Raji (cell line): ENCODE measurements around the gene ALK.

Experiments
- POLR2A ChIP-seq: IDR thresholded peaks from 2 replicates; pipeline ENCODE4 v1.6.1; 2011; ENCODE audit warnings: low read depth, low read length, control low read depth; ENCODE audit not compliant: insufficient read depth

Gene ALK

DNA sequence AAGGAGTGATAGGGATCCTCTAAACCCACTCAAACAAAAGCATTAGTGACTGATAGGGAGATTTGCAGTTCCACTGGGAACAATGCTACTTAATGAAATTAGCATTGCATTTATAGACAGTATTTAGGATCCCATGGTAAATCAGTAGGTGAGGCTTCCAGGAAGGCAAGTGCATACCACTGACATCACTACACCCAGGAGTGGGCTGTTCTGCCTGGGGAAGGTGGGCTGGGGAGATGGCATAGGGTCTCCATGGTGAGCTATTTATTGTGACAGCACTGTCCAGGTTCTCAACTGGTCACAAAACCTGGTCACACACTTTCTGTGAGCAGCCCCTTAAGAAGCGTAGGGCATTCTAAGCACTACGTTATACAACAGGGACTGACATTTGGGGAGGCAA lies 262.2 kb downstream of the ALK start:
- TF ChIP-seq POLR2A = no peak

DNA sequence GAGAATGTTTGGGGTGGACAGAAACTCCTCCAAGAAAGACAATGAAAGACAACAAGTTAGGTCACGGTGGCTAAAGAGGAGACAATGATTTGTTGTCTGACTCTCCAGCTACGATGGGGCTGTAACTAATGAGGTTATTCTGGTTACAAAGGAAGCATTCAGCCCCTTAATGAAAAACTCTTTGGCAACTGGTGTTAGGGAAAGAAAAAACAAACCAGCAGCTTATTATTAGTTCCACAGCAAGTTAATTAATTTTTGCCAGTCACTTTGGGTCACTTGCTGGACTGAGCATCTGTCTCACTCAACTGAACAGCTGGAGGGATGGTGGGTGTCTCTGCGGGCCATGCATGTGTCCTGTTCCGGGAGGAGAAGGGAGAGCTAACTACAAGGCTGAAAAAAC lies 263.7 kb downstream of the ALK start:
- no peak for TF ChIP-seq POLR2A

DNA sequence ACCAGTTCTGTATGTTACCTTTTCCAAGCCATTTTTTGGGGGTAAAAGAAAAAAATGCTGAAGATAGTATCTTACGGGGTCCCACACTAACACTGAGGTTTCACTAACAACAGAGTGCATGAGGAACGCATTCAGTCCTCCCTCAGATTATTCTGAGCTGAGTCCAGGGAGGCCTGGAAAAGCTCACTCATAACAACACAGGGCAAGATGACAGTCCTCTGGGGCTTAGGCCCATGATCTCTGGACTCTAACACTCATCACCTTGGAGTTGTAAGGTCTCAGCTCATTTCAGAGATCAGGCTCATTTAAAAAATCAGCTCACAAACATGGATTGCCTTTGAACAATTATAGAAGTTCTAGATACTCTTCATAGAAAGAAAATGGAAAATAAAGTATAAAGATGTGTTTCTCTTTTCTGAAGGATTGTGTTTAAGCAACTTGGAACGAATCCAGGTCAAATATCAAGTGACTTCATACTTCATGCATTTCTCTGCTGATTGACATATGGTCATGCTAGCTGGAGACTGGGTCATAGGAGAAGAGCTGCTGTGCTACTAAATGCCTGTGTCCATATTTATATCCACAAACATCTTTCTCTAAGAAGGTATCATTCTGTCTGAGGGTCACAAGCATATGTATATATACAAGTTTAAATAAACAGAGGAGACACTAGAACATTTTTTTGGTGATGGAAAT lies 265.8 kb downstream of the ALK start:
- TF ChIP-seq POLR2A = no peak

DNA sequence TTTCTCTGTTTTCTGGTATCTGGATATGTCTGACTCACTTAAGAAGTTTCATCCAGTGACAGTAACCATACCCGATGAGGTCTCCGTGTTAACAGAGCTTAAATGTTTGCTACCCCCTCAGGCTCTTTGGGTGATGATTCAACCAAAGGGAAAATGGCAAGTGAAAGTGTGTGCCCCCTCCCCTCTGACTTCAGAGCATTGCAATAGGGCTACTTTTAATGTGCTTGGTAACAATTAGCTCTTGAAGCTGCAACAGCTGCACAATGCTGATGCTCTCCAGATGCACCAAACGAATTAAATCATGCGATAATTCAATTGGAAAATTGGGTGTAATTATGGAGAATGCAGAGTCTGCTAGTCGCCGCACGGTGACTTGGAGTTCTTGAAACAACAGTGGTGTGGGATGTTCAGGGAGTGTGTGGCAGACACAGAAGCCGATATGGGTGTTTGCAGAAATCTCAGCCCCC lies 270.7 kb downstream of the ALK start:
- TF ChIP-seq POLR2A = no peak

DNA sequence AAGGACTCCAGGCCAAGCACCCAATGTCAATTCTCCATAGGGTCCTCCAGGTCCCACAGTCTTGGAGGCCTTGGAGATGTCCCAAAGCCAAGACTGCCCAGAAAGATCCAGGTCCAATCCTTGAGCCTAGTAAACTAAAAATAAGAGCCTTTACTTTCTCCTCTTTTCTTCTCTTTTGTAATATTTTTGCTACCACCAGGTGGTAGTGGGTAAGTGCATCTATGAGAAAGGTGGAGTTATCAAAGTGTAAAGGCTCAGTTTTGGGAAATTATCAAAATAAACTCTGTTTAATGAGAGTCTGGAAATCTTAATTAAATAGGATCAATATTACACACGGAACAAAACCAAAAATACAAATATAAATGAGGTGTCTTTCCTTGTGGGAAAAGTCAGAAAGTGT lies 276.4 kb downstream of the ALK start:
- no peak for TF ChIP-seq POLR2A

DNA sequence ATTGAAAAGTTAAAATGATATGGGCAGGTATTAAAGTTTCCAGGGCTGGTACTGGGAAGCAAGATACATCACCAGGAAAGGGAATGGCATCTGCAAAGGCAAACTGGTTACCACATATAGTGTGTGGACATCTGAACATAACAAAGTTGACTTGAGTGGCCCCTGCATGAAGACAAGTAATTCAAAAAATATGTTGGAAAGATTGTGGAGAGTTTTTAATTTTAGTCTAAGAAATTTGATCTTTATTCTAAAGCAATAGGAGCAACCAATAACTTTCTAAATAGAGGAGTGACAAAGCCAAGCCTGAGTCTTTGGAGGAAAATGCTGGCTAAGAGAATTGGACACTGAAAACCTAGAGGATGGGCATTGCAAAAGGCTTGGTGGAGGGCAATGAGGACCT lies 278.2 kb downstream of the ALK start:
- no peak for TF ChIP-seq POLR2A

DNA sequence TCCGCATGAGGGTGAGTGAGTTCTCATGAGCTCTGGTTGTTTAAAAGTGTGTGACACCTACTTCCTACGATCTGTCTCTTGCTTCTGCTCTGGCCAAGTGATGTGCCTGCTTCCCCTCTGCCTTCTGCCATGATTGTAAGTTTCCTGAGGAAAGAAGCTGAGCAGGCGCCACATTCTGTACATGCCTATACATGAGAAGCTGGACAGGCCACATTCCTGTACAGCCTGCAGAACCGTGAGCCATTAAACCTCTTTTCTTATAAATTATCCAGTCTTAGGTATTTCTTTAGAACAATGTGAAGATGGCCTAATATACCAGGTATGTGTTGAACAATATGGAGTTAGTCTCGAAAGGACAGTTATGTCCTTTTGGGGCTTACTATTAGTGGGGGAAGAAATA lies 281.0 kb downstream of the ALK start:
- no peak for TF ChIP-seq POLR2A

DNA sequence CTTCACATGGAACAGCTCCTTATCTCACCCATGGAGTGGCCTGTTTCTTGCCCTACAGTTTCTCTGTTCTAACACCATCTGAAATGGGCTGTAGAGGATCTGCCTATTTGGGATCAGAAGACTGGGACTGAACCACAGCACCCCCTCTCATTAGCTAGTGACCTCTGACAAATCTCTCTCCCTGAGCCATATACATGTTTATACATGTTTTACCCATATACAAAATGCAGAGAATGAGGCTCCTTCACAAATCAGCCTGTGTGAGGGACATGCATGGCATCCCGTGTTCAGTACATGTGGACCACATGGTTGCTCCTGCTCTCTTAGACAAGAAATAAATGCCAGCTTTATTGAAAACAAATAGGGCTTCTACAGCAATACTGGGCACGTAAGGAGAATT lies 282.7 kb downstream of the ALK start:
- TF ChIP-seq POLR2A = no peak

DNA sequence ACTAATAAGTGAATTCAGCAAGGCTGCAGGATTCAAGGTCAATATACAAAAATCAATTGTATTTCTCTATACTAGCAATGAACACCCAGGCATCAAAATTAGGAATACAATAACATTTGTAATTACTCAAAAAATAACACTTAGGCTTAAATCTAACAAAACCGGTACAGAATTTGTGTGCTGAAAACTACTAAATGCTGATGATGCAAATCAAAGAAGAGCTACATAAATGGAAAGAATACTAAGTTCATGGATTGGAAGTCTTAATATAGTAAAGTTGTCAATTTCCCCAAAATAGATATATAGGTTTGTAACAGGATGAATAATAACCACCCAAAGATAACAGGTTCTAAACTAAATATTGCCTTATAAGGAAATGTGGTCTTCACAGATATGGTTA lies 286.5 kb downstream of the ALK start:
- TF ChIP-seq POLR2A = no peak

DNA sequence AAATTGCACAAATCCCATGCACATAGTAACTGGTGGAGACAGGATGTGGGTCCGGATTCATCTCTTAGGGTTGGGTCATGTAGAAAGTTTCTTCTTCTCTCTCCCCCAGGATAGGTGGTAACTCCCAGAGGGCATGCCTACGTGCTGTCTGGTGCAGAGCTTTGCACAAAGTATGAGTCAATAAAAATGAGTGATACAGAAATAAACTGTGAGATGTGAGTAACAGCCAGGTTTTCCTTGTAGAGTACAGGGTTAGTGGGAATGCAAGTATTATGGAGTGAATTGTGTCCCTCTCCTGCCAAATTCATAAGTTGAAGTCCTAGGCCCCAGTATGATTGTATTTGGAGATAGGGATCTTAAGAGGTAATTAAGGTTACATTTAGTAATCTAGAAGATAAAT lies 289.4 kb downstream of the ALK start:
- no peak for TF ChIP-seq POLR2A

DNA sequence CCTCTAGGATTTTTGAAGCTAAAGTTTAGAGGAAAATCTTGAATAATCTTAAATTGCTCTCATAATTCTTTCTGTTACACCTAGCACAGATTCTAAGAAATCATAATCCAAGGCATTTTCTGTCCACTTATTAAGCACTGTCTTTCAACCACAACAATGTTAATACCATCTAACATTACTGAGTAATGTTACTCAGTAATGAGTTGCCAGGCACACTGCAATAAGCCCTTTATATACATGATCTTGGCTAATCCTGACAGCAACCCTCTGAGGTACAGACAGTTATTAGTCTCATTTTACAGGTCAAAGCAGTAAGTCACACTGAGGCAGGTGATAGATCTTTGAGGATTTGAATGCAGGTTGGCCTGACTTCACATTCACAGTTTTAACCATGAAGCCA lies 291.9 kb downstream of the ALK start:
- no peak for TF ChIP-seq POLR2A

DNA sequence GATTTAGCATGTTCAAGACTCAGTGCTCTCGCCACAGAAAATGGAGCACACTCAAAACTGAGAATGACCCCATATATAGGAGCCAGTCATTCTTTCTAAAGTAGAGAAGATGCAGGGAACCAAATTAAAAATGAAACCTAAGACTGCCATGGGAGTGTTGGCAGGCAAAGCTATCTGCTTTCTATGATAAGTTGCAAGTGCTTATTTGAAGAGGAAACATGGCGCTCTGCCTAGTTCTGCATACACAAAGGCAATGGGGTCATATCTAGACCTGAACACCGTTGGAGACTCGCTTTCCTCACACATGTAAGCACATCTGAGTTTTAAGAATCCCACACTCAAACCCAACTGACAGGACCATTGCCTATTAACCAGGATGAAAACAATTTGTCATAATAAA lies 292.5 kb downstream of the ALK start:
- TF ChIP-seq POLR2A = no peak

DNA sequence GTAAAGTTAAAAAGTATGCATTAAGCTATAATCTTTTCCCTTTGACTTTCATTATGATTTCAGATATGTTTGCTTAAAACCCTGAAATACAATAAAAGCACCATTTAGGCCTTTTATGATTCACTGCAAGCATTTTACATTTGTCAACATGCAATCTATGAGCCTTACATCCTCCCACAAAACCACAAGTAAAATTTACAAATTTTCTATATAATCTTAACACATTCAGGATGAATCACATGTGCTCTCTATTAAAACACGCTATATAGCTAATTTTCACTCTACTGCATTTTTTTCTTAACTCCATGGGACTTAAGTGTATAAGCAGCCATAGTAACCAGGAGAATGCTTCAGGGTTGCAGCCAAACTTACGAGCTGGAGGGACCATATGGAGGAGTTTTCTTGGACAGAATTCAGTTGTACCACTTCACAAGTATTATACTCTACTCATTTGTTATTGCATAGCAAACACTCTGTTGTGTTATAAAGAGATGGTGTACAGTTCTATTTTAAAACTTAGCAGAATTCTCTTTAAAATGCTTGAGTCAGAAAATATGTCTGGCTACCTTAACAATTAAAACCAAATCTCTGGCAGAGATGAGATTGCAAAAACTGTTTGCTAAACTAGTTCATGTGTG lies 293.2 kb downstream of the ALK start:
- TF ChIP-seq POLR2A = no peak

DNA sequence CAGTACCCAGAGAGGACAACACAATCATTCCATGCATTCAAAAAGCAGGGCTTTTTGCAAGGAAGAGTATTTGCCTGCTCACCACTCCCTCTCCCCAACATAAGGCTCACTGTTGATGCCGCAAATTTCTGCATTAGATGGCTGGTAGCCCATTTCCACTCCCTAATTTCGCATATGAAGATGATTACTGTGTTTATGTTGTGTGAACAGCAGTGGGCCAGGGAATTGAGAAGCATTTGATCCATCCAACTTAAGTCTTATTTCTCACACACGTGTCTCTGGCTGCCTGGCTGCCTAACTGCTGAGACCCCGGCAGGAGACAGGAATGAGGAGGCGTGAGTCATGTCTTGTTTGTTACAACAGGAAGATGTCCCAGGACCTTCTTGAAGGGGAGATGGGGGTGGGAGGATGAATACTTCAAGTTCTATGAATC lies 294.1 kb downstream of the ALK start:
- TF ChIP-seq POLR2A = no peak

DNA sequence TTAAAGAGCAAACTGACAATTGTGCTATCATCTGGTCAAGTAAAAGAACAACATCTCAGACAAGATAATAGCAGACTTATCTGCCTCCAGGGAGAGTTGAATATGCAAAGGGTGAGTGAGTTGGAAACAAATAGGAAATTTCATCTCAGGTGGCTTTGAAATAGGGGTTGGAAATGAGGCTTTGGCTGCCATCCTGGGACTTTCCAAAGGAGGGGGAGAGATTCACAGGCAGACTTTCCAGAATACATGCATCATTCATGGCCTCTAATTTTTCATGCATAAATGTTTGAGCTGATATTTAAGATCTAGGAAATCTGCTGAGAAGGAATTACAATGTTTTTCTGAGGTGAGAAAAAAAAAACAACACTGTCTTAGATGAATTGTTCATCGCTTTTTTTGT lies 300.5 kb downstream of the ALK start:
- no peak for TF ChIP-seq POLR2A

DNA sequence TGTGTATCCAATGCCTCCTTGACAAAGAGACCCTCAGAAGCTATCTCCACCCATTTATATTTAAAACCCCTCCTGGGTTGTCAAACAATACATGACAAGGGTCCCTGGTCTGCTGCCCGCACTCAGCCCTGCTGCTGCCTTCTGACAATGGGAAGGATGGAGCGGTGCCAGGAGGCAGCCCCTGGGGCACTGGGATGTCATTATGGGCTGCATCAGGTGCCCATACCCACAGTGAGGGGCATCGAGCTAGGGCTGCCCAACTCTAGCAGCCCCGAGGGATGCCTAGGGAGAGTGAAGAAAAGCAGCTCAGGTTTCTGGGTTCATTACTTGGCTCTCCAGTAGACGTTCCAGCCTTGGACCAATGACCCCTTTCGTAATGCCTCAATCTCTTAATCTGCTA lies 301.7 kb downstream of the ALK start:
- TF ChIP-seq POLR2A = no peak

DNA sequence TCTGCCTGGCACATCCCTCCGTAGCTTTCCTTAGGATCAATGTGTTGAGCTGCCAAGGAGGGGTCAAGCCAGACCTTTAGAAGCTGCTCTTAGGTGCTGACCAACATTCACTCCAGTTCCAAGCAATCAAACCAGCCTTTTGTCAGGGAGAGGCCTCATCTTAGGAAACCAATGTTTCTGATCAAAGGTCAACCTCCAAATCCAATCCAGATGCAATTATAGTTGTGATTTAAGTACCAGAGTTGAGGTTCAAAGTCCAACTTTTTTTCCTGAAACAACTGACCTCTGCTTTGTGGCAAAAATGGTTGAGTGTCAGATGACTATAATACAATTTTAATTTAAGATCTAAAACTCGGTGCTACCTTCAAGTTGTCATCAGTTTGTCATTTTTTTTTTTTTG lies 303.4 kb downstream of the ALK start:
- no peak for TF ChIP-seq POLR2A
